Measurements from ENCODE around the gene DAAM1. TPM values are rescaled to one million over a fixed set of nuclear protein-coding genes. Genes with fewer than 3 reads are reported as not detected.

DAAM1 gene
- total RNA-seq, 3 donors from 2014 or later = 50.1 to 95.9 (median 64.2) TPM

DNA sequence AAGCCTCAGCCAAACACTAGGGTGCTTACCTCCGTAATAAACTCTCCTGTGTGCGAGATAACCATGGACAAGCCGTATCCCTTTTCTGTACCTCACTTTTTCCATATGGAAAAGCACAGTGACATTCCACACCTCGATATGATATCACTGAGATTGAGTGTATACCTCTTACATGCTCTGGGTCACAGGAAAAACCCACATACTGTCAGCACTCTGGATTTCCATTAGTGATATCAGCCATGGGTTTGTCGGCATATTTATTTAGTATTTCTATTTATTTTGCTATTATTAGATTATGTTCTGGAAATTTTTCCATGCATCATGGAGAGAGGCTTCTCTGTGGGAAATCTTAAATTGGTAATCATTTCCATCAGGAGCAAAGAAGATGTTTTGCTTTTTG, 28.0 kb upstream of the DAAM1 start:
- DNase-seq (ENCODE audit: low spot score in 2 of 2) = no peak
- no peaks in the 10 kb centered on the region for H3K4me1 ChIP-seq
- no peak overlapping the region for H3K4me3 ChIP-seq
- H3K9me3 ChIP-seq = no peaks in the 10 kb centered on the region
- no peak overlapping the region for H3K27ac ChIP-seq
- intact Hi-C loops (cut with DNase I; ENCODE audit: low total_unique reads) = no loop called here
- H3K27me3 ChIP-seq = no peaks in the 10 kb centered on the region
- no peaks in the 10 kb centered on the region for H3K36me3 ChIP-seq
- TF ChIP-seq POLR2A (IDR thresholded peaks at IDR 0.05) = no peak
- TF ChIP-seq POLR2AphosphoS5 (IDR thresholded peaks at IDR 0.05) = no peak
- TF ChIP-seq, protein P1, sequence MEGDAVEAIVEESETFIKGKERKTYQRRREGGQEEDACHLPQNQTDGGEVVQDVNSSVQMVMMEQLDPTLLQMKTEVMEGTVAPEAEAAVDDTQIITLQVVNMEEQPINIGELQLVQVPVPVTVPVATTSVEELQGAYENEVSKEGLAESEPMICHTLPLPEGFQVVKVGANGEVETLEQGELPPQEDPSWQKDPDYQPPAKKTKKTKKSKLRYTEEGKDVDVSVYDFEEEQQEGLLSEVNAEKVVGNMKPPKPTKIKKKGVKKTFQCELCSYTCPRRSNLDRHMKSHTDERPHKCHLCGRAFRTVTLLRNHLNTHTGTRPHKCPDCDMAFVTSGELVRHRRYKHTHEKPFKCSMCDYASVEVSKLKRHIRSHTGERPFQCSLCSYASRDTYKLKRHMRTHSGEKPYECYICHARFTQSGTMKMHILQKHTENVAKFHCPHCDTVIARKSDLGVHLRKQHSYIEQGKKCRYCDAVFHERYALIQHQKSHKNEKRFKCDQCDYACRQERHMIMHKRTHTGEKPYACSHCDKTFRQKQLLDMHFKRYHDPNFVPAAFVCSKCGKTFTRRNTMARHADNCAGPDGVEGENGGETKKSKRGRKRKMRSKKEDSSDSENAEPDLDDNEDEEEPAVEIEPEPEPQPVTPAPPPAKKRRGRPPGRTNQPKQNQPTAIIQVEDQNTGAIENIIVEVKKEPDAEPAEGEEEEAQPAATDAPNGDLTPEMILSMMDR (IDR thresholded peaks at IDR 0.05) = no peak

DNA sequence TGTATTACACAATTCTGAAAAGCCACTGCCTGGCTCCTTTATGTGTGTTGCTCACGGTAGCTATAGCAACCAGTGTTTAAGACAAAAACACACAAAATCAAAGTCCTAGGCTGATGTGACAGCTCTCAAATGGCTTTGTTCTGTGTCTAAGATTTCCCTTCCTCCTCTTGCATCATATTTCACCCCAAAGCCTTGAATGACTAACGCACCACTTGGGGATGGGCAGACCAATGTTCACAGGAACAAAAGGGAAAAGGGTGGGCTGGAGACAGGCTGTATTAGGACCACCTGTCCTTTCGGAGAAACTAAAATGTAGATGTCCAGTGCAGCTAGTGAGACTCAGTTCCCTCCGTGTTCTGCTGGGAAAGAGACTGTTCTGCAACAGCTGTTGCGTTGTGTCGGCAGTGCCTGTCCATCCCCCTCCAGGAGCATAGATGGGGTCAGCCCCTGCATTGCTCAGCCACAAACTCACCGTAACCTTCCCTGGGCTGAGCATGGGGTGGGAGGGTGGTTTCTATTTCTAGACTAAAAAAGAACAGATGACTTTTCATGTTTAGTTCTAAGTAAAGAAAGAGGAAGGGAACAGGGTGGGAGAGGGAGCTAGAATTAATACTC, 26.8 kb upstream of the DAAM1 start:
- no peaks in the 10 kb centered on the region for H3K4me1 ChIP-seq
- H3K9me3 ChIP-seq = no peaks in the 10 kb centered on the region
- H3K27ac ChIP-seq = no peak overlapping the region
- H3K4me3 ChIP-seq = no peak overlapping the region
- H3K36me3 ChIP-seq = no peaks in the 10 kb centered on the region
- H3K27me3 ChIP-seq = no peaks in the 10 kb centered on the region
- intact Hi-C loops (cut with DNase I; ENCODE audit: low total_unique reads) = no loop called here
- TF ChIP-seq, protein P1 (IDR thresholded peaks at IDR 0.05) = no peak
- TF ChIP-seq POLR2AphosphoS5 (IDR thresholded peaks at IDR 0.05) (no peak), POLR2A (IDR thresholded peaks at IDR 0.05) (no peak)
- no peak for DNase-seq (ENCODE audit: low spot score in 2 of 2)

DNA sequence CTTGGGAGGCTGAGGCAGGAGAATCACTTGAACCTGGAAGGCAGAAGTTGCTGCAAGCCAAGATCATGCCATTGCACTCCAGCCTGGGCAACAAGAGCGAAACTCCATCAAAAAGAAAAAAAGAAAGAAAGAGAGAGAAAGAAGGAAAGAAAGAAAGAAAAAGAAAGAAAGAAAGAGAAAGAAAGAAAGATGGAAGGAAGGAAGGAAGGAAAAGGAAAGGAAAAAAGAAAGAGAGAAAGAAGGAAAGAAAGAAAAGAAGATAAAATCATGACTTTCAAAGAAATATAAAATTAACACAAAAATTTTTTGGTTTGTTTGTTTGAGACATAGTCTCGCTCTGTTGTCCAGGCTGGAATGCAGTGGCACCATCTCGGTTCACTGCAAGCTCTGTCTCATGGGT, 22.2 kb upstream of the DAAM1 start:
- no peak for DNase-seq (ENCODE audit: low spot score in 2 of 2)
- intact Hi-C loops (cut with DNase I; ENCODE audit: low total_unique reads) = no loop called here
- Histone ChIP-seq H3K9me3 (no peaks in the 10 kb centered on the region), H3K27ac (no peak overlapping the region), H3K36me3 (no peaks in the 10 kb centered on the region), H3K4me1 (no peaks in the 10 kb centered on the region), H3K27me3 (no peaks in the 10 kb centered on the region), H3K4me3 (no peak overlapping the region)
- TF ChIP-seq, protein P1 (IDR thresholded peaks at IDR 0.05) = no peak
- TF ChIP-seq POLR2A (IDR thresholded peaks at IDR 0.05) (no peak), POLR2AphosphoS5 (IDR thresholded peaks at IDR 0.05) (no peak)

DNA sequence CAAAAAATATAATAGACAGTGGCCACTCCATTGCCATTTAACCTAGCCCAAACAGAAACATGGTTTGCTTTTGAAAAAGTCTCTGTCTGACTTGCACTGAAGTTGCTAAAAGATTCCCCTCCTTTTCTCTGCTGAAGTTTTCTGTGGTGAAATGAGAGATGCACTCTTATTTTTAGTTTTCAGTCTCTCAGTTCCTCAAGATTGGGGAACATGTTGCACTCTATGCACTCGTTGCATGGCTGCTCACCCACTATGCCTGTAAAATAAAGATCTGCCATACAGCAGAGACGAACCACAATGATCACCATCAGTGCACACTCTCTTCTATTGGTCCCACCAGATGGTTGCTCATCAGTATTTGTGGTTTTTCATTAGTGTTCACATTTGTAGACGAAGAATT, 13.1 kb upstream of the DAAM1 start:
- no peaks in the 10 kb centered on the region for H3K9me3 ChIP-seq
- H3K4me1 ChIP-seq = no peaks in the 10 kb centered on the region
- DNase-seq (ENCODE audit: low spot score in 2 of 2) = no peak
- H3K27ac ChIP-seq = no peak overlapping the region
- intact Hi-C loops (cut with DNase I; ENCODE audit: low total_unique reads) = no loop called here
- H3K36me3 ChIP-seq = no peaks in the 10 kb centered on the region
- no peak overlapping the region for H3K4me3 ChIP-seq
- TF ChIP-seq, protein P1 (IDR thresholded peaks at IDR 0.05) = no peak
- TF ChIP-seq POLR2A (IDR thresholded peaks at IDR 0.05) (no peak), POLR2AphosphoS5 (IDR thresholded peaks at IDR 0.05) (no peak)
- H3K27me3 ChIP-seq = no peaks in the 10 kb centered on the region

DNA sequence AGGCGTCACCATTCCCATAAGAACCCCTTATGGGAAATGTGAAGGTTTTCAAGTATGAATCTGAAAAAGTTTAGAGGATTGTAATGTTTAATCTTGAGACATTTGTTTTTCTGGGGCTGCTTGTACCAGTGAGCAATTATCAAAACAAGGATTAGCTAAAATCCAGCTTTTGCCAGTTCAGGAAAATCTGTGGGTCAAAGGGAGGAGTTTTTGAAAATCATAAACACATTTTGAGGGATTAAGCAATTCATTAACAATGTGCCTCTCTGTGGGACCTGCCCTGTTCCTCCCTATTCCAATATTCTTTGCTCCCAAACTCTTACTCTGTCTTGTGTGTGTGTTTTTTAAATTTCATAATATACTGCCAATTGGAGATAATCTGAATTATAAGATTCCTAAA, 11.7 kb upstream of the DAAM1 start:
- no peak for TF ChIP-seq POLR2A (IDR thresholded peaks at IDR 0.05)
- TF ChIP-seq, protein P1 (IDR thresholded peaks at IDR 0.05) = no peak
- TF ChIP-seq POLR2AphosphoS5 (IDR thresholded peaks at IDR 0.05) = no peak
- DNase-seq (ENCODE audit: low spot score in 2 of 2) = no peak
- H3K9me3 ChIP-seq = no peaks in the 10 kb centered on the region
- no peak overlapping the region for H3K4me3 ChIP-seq
- no peaks in the 10 kb centered on the region for H3K4me1 ChIP-seq
- H3K36me3 ChIP-seq = no peaks in the 10 kb centered on the region
- H3K27me3 ChIP-seq = no peaks in the 10 kb centered on the region
- H3K27ac ChIP-seq = no peak overlapping the region
- intact Hi-C loops (cut with DNase I; ENCODE audit: low total_unique reads) = no loop called here

Data from breast epithelium (tissue), 4 donors.